H54 (cell line): Measurements from ENCODE around the gene EXOSC5.
"Not testable (repeated sequence)": the region's sequence is repeated elsewhere in the genome, so short reads cannot be mapped to it uniquely, and the experiment has no call there.

Source experiments
- DNase-seq: peaks from one replicate; pipeline ENCODE4 v3.0.0; 2011; ENCODE audit warnings: low spot score, mixed read lengths; ENCODE audit not compliant: insufficient read length
- FAIRE-seq: peaks from 3 replicates; lab custom pipeline; 2011; peaks lifted over from hg19 to GRCh38; lab: Jason Lieb, UNC
- POLR2A ChIP-seq: IDR thresholded peaks from 2 replicates; pipeline ENCODE4 v1.6.1; 2011; ENCODE audit warnings: low read depth, mild to moderate bottlenecking, low read length

The EXOSC5 gene

GRCh38 chr19:41407271-41407670 is 10.1 kb upstream of the EXOSC5 start:
- DNase-seq (no peak), FAIRE-seq (no peak)

GRCh38 chr19:41405776-41406175 is 8.6 kb upstream of the EXOSC5 start:
- no peak for DNase-seq
- no peak for TF ChIP-seq POLR2A
- FAIRE-seq = no peak

More at GRCh38 chr19:41407271-41407670, 10.1 kb upstream of the EXOSC5 start:
- TF ChIP-seq POLR2A = no peak

DNA sequence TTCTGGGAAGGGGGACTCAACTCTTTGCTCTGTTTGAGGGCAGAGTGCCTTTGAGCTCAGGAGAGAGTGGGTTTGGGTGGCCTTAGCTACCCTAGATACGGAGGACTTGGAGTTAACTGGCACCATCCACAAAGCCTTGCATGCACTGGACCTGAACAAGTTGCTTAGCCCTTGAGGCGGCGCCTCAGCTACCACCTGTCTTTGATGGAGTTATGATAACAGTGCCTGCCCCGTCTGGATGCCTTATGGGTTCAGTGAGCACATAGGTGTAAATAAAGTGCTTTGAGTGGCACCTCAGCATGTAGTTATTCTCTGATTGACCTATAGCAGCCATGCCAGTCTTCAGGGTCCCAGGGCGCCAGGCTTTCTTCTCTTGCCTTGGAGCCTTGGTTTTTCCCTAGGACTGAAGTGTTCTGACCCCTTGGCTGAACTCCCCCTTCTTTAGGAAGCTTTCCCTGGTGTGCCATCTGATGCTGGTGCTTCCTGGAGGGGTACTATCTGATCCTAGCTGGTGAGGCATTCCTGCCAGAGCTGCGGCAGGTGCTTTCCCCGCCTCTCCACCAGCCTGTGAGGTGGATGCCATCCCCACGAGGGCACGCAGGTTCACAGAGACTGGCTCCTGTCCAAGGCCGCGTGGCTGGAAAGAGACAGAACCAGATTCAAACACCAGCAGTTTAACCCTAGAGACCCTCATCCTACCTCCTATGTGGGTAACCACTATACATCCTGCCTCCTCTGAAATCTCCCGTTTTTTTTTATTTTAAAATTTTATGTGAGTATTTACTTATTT is 6.2 kb upstream of the EXOSC5 start:
- no peak for DNase-seq
- FAIRE-seq = no peak
- no peak for TF ChIP-seq POLR2A

- DNase-seq = no peak
- FAIRE-seq = no peak
Measured at GRCh38 chr19:41402010-41402409, 4.9 kb upstream of the EXOSC5 start.

DNA sequence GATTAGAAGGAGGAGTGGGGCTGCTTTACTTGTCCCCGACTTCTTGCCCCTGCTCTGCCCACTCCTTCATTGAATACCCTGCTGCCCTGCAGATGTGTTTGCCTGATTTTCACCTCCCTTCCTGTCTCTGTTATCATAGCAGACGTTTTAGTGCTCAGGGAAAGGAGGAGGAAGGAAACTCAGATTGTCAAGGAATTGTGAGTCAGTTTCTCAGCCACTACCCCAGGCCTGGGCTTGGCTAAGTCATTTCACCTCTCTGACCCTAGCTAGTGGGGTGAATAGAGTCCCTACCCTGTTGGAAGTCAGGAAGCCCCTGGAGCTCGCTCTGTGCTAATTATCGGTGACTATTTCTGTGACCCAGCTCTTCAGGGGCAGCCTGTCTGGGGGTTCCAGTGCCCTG is 4.3 kb upstream of the EXOSC5 start:
- DNase-seq = no peak
- no peak for FAIRE-seq
- TF ChIP-seq POLR2A = no peak

More at GRCh38 chr19:41402010-41402409, 4.9 kb upstream of the EXOSC5 start:
- no peak for TF ChIP-seq POLR2A

DNA sequence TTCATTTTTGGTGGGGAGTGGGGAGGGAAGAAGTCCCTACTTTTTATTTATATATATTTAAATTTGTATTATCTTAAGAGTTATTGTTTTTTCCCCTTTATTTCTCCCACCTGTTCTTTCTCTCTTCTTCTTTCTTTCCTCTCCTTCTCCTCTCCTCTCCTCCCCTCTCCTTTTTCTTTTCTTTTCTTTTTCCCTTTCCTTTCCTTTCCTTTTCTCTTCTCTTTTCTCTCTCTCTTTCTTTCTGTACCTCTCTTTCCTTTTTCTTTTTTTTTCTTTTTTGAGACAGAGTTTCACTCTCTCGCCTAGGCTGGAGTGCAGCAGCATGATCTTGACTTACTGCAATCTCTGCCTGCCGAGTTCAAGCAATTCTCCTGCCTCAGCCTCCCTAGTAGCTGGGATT is 2.4 kb upstream of the EXOSC5 start:
- DNase-seq (no peak), FAIRE-seq (no peak)
- TF ChIP-seq POLR2A = no peak

DNA sequence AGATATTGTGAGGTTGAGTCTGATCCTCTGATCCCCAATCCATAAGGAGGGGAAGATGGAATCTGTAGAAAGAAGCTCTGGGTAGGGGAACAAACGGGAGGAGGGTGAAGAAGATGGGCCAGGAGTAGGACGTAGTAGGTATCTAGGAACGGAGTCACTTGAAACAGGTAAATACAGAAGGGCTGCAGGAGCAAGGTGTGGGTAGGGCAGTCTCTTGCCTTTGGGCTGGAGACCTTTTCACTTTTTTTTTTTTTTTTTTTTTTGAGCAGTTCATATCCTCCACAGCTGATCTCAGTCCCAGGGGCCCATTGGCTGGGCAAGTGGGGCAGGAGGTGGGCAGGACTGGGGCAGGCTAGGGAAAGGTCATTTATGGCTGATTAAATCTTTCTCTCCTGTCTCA is 1.9 kb upstream of the EXOSC5 start:
- FAIRE-seq (no peak), DNase-seq (no peak)
- TF ChIP-seq POLR2A = no peak

GRCh38 chr19:41398598-41398997 is 1.4 kb upstream of the EXOSC5 start:
- FAIRE-seq = no peak
- no peak for DNase-seq
- no peak for TF ChIP-seq POLR2A

DNA sequence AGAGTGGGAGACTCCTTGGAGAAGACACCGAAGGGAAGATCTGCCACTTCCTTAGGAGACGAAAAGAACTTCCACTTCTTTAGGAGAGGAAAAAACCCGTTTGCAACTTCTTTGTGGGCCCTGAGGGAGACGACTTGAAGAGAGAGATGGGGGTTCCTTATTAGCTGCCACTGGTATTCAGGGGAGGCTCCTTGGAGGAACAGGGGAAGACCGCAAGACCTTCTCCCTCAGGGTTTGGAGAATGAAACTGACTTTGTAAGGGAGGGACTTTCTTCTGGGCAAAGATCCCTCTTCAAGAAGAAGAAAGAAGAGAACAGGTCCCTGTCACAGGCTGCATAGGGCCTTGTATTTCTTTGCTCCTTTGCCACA is 875 bp upstream of the EXOSC5 start:
- no peak for DNase-seq
- no peak for TF ChIP-seq POLR2A
- FAIRE-seq = no peak

DNA sequence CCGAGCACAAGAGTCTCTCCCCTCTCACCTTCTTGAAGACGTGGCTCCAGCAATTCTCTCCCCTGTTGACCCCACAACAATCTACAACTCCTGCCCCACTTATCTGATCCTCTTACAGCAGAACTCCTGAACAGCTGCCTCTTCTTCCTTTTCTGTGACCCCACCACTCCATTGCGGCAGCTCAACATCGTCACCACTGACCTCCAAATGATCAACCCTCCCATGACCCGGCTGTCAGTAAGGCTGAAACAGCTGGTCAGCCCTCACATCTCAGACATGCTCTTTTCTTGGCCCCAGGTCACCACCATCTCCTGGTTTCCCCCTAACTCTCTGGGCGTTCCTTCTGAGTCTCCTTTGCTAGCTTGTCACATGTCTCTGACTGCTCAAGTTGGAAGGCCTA is 1.8 kb downstream of the EXOSC5 start:
- no peak for FAIRE-seq

DNA sequence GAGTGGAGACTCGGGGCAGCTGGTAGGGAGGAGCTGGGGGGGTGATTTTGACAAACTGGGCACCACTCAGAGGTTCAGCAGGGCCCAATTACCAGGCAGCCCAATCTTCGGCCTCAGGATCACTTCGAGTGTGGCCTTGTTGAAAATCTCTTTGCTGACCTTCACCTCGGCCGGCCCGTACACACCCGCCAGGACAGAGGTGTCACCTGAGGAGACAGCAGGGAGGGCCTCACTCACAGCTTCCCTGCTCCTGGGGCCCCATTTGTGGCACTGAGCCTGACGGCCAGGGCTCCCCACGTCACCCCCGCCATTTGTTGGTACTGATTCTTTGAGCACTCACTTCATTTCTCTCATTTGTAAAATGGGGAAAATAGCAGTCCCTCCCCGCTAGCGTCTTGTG is 4.4 kb downstream of the EXOSC5 start:
- DNase-seq = no peak
- no peak for TF ChIP-seq POLR2A
- FAIRE-seq = no peak

More for the DNA sequence above, 1.8 kb downstream of the EXOSC5 start:
- DNase-seq = no peak
- TF ChIP-seq POLR2A = no peak

DNA sequence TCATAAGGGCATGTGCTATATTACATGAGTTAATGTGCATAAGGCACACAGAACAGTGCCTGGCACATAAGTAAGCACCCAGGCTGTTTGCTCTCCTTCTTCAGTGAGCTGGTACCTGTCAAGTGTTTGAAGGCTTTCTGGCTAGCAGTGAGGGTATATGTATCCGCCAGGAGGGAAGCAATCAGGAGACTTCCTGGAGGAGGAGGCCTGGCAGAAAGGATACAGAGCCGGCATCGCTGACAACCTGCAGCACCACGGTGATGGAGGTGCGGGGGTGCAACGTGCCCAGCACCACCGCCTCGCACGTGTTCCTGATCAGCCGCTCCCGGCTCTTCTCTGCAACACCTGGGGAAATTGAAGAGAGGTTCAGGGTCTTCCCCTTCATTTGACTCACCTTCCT is 5.5 kb downstream of the EXOSC5 start:
- FAIRE-seq = no peak
- TF ChIP-seq POLR2A = no peak

GRCh38 chr19:41386442-41386841 is 10.7 kb downstream of the EXOSC5 start:
- no peak for TF ChIP-seq POLR2A
- FAIRE-seq (no peak), DNase-seq (no peak)

More for the DNA sequence above, 5.5 kb downstream of the EXOSC5 start:
- no peak for DNase-seq

- no peak for DNase-seq
- FAIRE-seq = no peak
- no peak for TF ChIP-seq POLR2A
Measured at GRCh38 chr19:41384351-41384750, 12.8 kb downstream of the EXOSC5 start.

DNA sequence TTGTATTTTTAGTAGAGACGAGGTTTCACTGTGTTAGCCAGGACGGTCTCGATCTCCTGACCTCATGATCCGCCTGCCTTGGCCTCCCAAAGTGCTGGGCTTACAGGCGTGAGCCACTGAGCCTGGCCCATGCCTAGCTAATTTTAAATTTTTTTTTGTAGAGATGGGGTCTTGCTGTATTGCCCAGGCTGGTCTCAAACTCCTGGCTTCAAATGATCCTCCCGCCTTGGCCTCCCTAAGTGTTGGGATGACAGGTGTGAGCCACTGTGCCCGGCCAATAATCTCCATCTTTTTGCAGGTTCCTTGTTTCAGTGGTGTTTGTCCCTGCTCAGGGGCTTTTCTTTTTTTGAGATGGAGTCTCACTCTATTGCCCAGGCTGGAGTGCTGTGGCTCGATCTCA is 15.6 kb downstream of the EXOSC5 start:
- not testable (repeated sequence) for DNase-seq, FAIRE-seq

- FAIRE-seq = no peak
- no peak for TF ChIP-seq POLR2A
- DNase-seq = no peak
Measured at GRCh38 chr19:41377977-41378709, 19.0 kb downstream of the EXOSC5 start.
